HEK293 (cell line): ENCODE measurements around the gene TARBP1.

ENCODE experiments used
- CTCF ChIA-PET: fragments of 350-600 bp; formaldehyde crosslinking; extraction: SDS; loops from one replicate; lab custom pipeline; 2021; ENCODE audit warnings: antibody characterized with exemption; lab: Yijun Ruan, JAX
- POLR2A ChIA-PET: fragments of 300-600 bp; formaldehyde crosslinking; extraction: SDS; loops from one replicate; lab custom pipeline; 2020; ENCODE audit warnings: antibody characterized with exemption, inconsistent platforms; lab: Yijun Ruan, JAX
- H3K27ac ChIP-seq: fragments of 200-500 bp; sonication (Bioruptor generic); 2 replicates; pipeline ENCODE4 v1.5.1; 2014; ENCODE audit warnings: low read depth, low read length, control low read depth, inconsistent platforms; ENCODE audit errors: extremely low read depth
- H3K36me3 ChIP-seq, 2 experiments: fragments of 200-500 bp in 1 of 2; sonication (Bioruptor generic) in 1 of 2; 1 replicate in 1 of 2; 2 replicates in 1 of 2; pipeline ENCODE4 v1.5.1; 2014 to 2017; ENCODE audit warnings: inconsistent platforms in 2 of 2, low read length in 2 of 2; ENCODE audit not compliant: control insufficient read depth in 2 of 2, insufficient read depth in 1 of 2
- H3K4me1 ChIP-seq: fragments of 200-500 bp; sonication (Bioruptor generic); 2 replicates; pipeline ENCODE4 v1.5.1; 2014; ENCODE audit warnings: mild to moderate bottlenecking, low read length, inconsistent platforms; ENCODE audit not compliant: control insufficient read depth, insufficient read depth
- H3K4me3 ChIP-seq: 2 replicates; pipeline ENCODE4 v1.5.1; 2011; ENCODE audit warnings: low read depth, mild to moderate bottlenecking, control low read depth, low read length, moderate library complexity
- H3K9me3 ChIP-seq: fragments of 200-500 bp; sonication (Bioruptor generic); 2 replicates; pipeline ENCODE4 v1.5.1; 2014; ENCODE audit warnings: low read depth, low read length, inconsistent platforms; ENCODE audit not compliant: control insufficient read depth, insufficient read depth
- GLI4 ChIP-seq: fragments of 450-650 bp; formaldehyde crosslinking; IDR thresholded peaks from 2 replicates; pipeline ENCODE4 v1.5.1; 2016; ENCODE audit warnings: missing biosample characterization, missing genetic modification characterization
- HOXA7 ChIP-seq: sonication (generic); formaldehyde crosslinking; IDR thresholded peaks from 2 replicates; pipeline ENCODE4 v1.8.1; 2022; ENCODE audit warnings: missing genetic modification reagents, borderline replicate concordance
- PRDM1 ChIP-seq: fragments of 450-650 bp; formaldehyde crosslinking; IDR thresholded peaks from 2 replicates; pipeline ENCODE4; 2016; ENCODE audit warnings: missing biosample characterization, missing genetic modification characterization
- PRDM6 ChIP-seq: fragments of 450-650 bp; formaldehyde crosslinking; IDR thresholded peaks from 2 replicates; pipeline ENCODE4 v1.5.1; 2017; ENCODE audit warnings: missing biosample characterization, missing genetic modification characterization
- SCRT2 ChIP-seq: fragments of 450-650 bp; formaldehyde crosslinking; IDR thresholded peaks from 2 replicates; pipeline ENCODE4 v1.5.1; 2016; ENCODE audit warnings: missing biosample characterization, missing genetic modification characterization
- YY1 ChIP-seq: fragments of 450-650 bp; formaldehyde crosslinking; IDR thresholded peaks from 2 replicates; pipeline ENCODE4 v1.5.1; 2018; ENCODE audit warnings: missing biosample characterization, missing genetic modification characterization
- YY2 ChIP-seq: fragments of 450-650 bp; formaldehyde crosslinking; IDR thresholded peaks from 2 replicates; pipeline ENCODE4 v1.5.1; 2016; ENCODE audit warnings: missing biosample characterization, missing genetic modification characterization
- ZBTB17 ChIP-seq: fragments of 450-650 bp; formaldehyde crosslinking; IDR thresholded peaks from 2 replicates; pipeline ENCODE4 v1.5.1; 2016; ENCODE audit warnings: missing biosample characterization, missing genetic modification characterization
- ZBTB20 ChIP-seq: fragments of 450-650 bp; formaldehyde crosslinking; IDR thresholded peaks from 2 replicates; pipeline ENCODE4 v1.5.1; 2016; ENCODE audit warnings: missing biosample characterization, missing genetic modification characterization
- ZBTB48 ChIP-seq: fragments of 450-650 bp; formaldehyde crosslinking; IDR thresholded peaks from 2 replicates; pipeline ENCODE4 v1.5.1; 2016; ENCODE audit warnings: missing biosample characterization, missing genetic modification characterization
- ZBTB6 ChIP-seq: fragments of 450-650 bp; formaldehyde crosslinking; IDR thresholded peaks from 2 replicates; pipeline ENCODE4 v1.5.1; 2017; ENCODE audit warnings: missing biosample characterization, missing genetic modification characterization
- ZNF175 ChIP-seq: fragments of 450-650 bp; formaldehyde crosslinking; IDR thresholded peaks from 2 replicates; pipeline ENCODE4 v1.5.1; 2016; ENCODE audit warnings: missing biosample characterization, missing genetic modification characterization
- ZNF18 ChIP-seq: fragments of 450-650 bp; formaldehyde crosslinking; IDR thresholded peaks from 2 replicates; pipeline ENCODE4 v1.5.1; 2016; ENCODE audit warnings: missing biosample characterization, missing genetic modification characterization
- ZNF19 ChIP-seq: fragments of 450-650 bp; formaldehyde crosslinking; IDR thresholded peaks from 2 replicates; pipeline ENCODE4; 2016; ENCODE audit warnings: missing biosample characterization, missing genetic modification characterization, low read depth
- ZNF24 ChIP-seq: fragments of 450-650 bp; formaldehyde crosslinking; IDR thresholded peaks from 2 replicates; pipeline ENCODE4 v1.5.1; 2016; ENCODE audit warnings: missing biosample characterization, missing genetic modification characterization
- ZNF311 ChIP-seq: fragments of 450-650 bp; formaldehyde crosslinking; IDR thresholded peaks from 2 replicates; pipeline ENCODE4 v1.5.1; 2017; ENCODE audit warnings: missing biosample characterization, missing genetic modification characterization, borderline replicate concordance
- ZNF416 ChIP-seq: fragments of 450-650 bp; formaldehyde crosslinking; IDR thresholded peaks from 2 replicates; pipeline ENCODE4 v1.5.1; 2016; ENCODE audit warnings: missing biosample characterization, missing genetic modification characterization
- ZNF433 ChIP-seq: fragments of 450-650 bp; formaldehyde crosslinking; IDR thresholded peaks from 2 replicates; pipeline ENCODE4 v1.5.1; 2016; ENCODE audit warnings: missing biosample characterization, missing genetic modification characterization, low read depth
- ZNF473 ChIP-seq: fragments of 450-650 bp; formaldehyde crosslinking; IDR thresholded peaks from 2 replicates; pipeline ENCODE4 v1.5.1; 2017; ENCODE audit warnings: missing biosample characterization, missing genetic modification characterization
- ZNF48 ChIP-seq: fragments of 450-650 bp; formaldehyde crosslinking; IDR thresholded peaks from 2 replicates; pipeline ENCODE4 v1.5.1; 2016; ENCODE audit warnings: missing biosample characterization, missing genetic modification characterization
- ZNF510 ChIP-seq: fragments of 450-650 bp; formaldehyde crosslinking; IDR thresholded peaks from 2 replicates; pipeline ENCODE4 v1.5.1; 2018; ENCODE audit warnings: mild to moderate bottlenecking, missing genetic modification characterization, missing biosample characterization; ENCODE audit not compliant: insufficient replicate concordance
- ZNF521 ChIP-seq: fragments of 450-650 bp; formaldehyde crosslinking; IDR thresholded peaks from 2 replicates; pipeline ENCODE4 v1.5.1; 2017; ENCODE audit warnings: missing biosample characterization, mild to moderate bottlenecking, missing genetic modification characterization
- ZNF530 ChIP-seq: fragments of 450-650 bp; formaldehyde crosslinking; IDR thresholded peaks from 2 replicates; pipeline ENCODE4 v1.5.1; 2016; ENCODE audit warnings: low read depth, missing biosample characterization, missing genetic modification characterization
- ZNF560 ChIP-seq: fragments of 450-650 bp; formaldehyde crosslinking; IDR thresholded peaks from 2 replicates; pipeline ENCODE4 v1.5.1; 2017; ENCODE audit warnings: missing biosample characterization, missing genetic modification characterization, borderline replicate concordance
- ZNF600 ChIP-seq: fragments of 450-650 bp; formaldehyde crosslinking; IDR thresholded peaks from 2 replicates; pipeline ENCODE4 v1.5.1; 2016; ENCODE audit warnings: missing biosample characterization, missing genetic modification characterization
- ZNF658 ChIP-seq: fragments of 450-650 bp; formaldehyde crosslinking; IDR thresholded peaks from 2 replicates; pipeline ENCODE4; 2016; ENCODE audit warnings: missing biosample characterization, missing genetic modification characterization
- ZNF677 ChIP-seq: fragments of 450-650 bp; IDR thresholded peaks from 2 replicates; pipeline ENCODE4 v1.5.0; 2018; ENCODE audit warnings: missing biosample characterization, mild to moderate bottlenecking, missing genetic modification characterization, moderate library complexity
- ZSCAN16 ChIP-seq: fragments of 450-650 bp; formaldehyde crosslinking; IDR thresholded peaks from 2 replicates; pipeline ENCODE4 v1.5.1; 2016; ENCODE audit warnings: missing biosample characterization, missing genetic modification characterization

Gene TARBP1

GRCh38 chr1:234475167-234475793, 3.7 kb downstream of the TARBP1 start:
- Histone ChIP-seq H3K4me3 (no peak overlapping the region), H3K9me3 (no peaks in the 10 kb centered on the region), H3K4me1 (peaks cover 26% of the 10 kb centered on the region), H3K27ac (no peak overlapping the region), H3K36me3 (peaks cover 0 to 9% of the 10 kb centered on the region in 2 experiments; a peak in 2 of 3 replicates)
- TF ChIP-seq ZBTB48 (tag by site-specific recombination) (peak; percentile 75), ZNF175 (no peak), ZNF658 (no peak), ZBTB17 (tag by site-specific recombination) (peak; percentile 40; the same call in 1 of the 2 replicates), PRDM1 (tag by site-specific recombination) (peak; percentile 63), ZNF19 (tag by site-specific recombination) (no peak), ZBTB20 (tag by site-specific recombination) (peak; percentile 85), SCRT2 (peak; percentile 47; the same call in 1 of the 2 replicates), YY1 (tag by site-specific recombination) (no peak), ZNF600 (peak; percentile 75), YY2 (tag by site-specific recombination) (0 out of 2 replicates have a peak, but pooled peaks have one; percentile 11), ZNF510 (tag by site-specific recombination) (no peak)
- ChIA-PET POLR2A (no interaction called here), CTCF (interaction anchor here (0.6 to 1.0 kb wide), 4 partner anchors 46 to 1030 kb away, joined by 3 to 6 read pairs (median 3); no protein-coding TSS in a partner anchor)

GRCh38 chr1:234474375-234474774, 4.6 kb downstream of the TARBP1 start:
- H3K36me3 ChIP-seq: peaks cover 0 to 17% of the 10 kb centered on the region in 2 experiments; a peak in 2 of 3 replicates
- no peak overlapping the region for H3K27ac ChIP-seq
- POLR2A ChIA-PET: no interaction called here
- peaks cover 26% of the 10 kb centered on the region for H3K4me1 ChIP-seq
- CTCF ChIA-PET: interaction anchor here (0.6 to 0.9 kb wide), 5 partner anchors 47 to 1054 kb away, joined by 3 read pairs; no protein-coding TSS in a partner anchor
- TF ChIP-seq ZNF560: no peak
- no peak for TF ChIP-seq ZNF416 (tag by site-specific recombination)
- no peak for TF ChIP-seq ZNF677 (tag by site-specific recombination)
- no peak for TF ChIP-seq ZNF473 (tag by site-specific recombination)
- TF ChIP-seq ZNF48 (tag by site-specific recombination): no peak
- TF ChIP-seq ZNF311 (tag by site-specific recombination): no peak
- TF ChIP-seq ZSCAN16 (tag by site-specific recombination): no peak
- TF ChIP-seq ZNF18 (tag by site-specific recombination): no peak
- no peak for TF ChIP-seq ZNF521 (tag by site-specific recombination)
- peak; percentile 70 for TF ChIP-seq ZBTB6
- no peak for TF ChIP-seq GLI4 (tag by site-specific recombination)
- TF ChIP-seq HOXA7 (CRISPR knock-in tag): no peak
- no peak for TF ChIP-seq ZNF530
- no peak for TF ChIP-seq ZNF24 (tag by site-specific recombination)
- TF ChIP-seq ZNF433 (tag by site-specific recombination): no peak
- TF ChIP-seq PRDM6: 0 out of 2 replicates have a peak, but pooled peaks have one; percentile 13
- no peak overlapping the region for H3K4me3 ChIP-seq
- H3K9me3 ChIP-seq: no peaks in the 10 kb centered on the region
